ENCODE data around the gene AGO3. TPM values are rescaled to one million over a fixed set of nuclear protein-coding genes. Genes with fewer than 3 reads are reported as not detected.

The AGO3 gene
- total RNA-seq, 4 donors from 2014 or later, result 19.9 to 23.3 (median 21.0) TPM

DNA sequence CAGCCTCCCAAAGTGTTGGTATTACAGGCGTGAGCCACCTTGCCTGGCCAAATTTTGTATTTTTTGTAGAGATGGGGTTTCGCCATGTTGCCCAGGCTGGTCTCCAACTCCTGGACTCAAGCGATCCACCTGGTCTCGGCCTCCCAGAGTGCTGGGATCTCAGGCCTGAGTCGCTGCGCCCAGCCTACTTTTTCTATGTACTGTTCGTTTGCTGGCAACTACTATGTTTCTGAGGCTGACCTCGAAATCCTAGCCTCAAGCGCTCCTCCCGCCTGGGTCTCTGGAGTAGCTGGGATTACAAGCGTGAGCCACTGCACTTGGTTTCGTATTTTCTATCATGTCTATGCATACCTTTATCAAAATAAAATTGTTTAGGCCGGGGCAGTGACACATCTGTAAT, 152.3 kb downstream of the AGO3 start:
- TF ChIP-seq POLR2A (IDR thresholded peaks at IDR 0.05; ENCODE audit: low read depth), result no peak
- TF ChIP-seq EP300 (IDR thresholded peaks at IDR 0.05), result no peak
- TF ChIP-seq POLR2AphosphoS5 (IDR thresholded peaks at IDR 0.05), result no peak
- TF ChIP-seq CTCF (IDR thresholded peaks at IDR 0.05), result no peak
- H3K4me3 ChIP-seq, result peak overlapping the region in 1 of 4 donors; percentile 55

GRCh38 chr1:36083635-36084496, 153.0 kb downstream of the AGO3 start, which contains the start of gene TEKT2:
Gene TEKT2, plus strand, starts transcription at chr1:36084094. Its CDS starts 828 bp downstream, at chr1:36084922.
- no peaks in the 10 kb centered on the region for H3K36me3 ChIP-seq
- WGBS, result 16% methylated on average over 44 of the region's 59 CpGs
- H3K27me3 ChIP-seq, result peaks cover 0 to 39% (median 3%) of the 10 kb centered on the region in 4 donors
- H3K27ac ChIP-seq (replicated peaks in 1 of 4), result no peak within 1 kb of the TSS
- peak within 1 kb of the TSS; percentile 52 to 64 (median 56) for H3K4me3 ChIP-seq
- TF ChIP-seq CTCF (IDR thresholded peaks at IDR 0.05), result no peak
- TF ChIP-seq POLR2A (IDR thresholded peaks at IDR 0.05; ENCODE audit: low read depth), result no peak
- TF ChIP-seq POLR2AphosphoS5 (IDR thresholded peaks at IDR 0.05), result no peak
- TF ChIP-seq EP300 (IDR thresholded peaks at IDR 0.05), result no peak
- DNase-seq (ENCODE audit: extremely low spot score), result peak; percentile 85
- intact Hi-C loops (cut with DNase I), result no loop called here
- peaks cover 15 to 26% (median 22%) of the 10 kb centered on the region in 4 donors for H3K4me1 ChIP-seq
- H3K9me3 ChIP-seq, result no peaks in the 10 kb centered on the region

More for the DNA sequence above, 152.3 kb downstream of the AGO3 start:
- Histone ChIP-seq H3K27me3 (peaks cover 0 to 39% (median 3%) of the 10 kb centered on the region in 4 donors), H3K36me3 (no peaks in the 10 kb centered on the region), H3K4me1 (peaks cover 13 to 22% (median 19%) of the 10 kb centered on the region in 4 donors), H3K27ac (replicated peaks in 1 of 4) (no peak overlapping the region), H3K9me3 (no peaks in the 10 kb centered on the region)
- DNase-seq (ENCODE audit: extremely low spot score), result peak; percentile 34
- intact Hi-C loops (cut with DNase I), result no loop called here
- 93% methylated on average over 13 of the region's 13 CpGs for WGBS

- intact Hi-C loops (cut with DNase I), result no loop called here
- Histone ChIP-seq H3K4me1 (peaks cover 19 to 30% (median 26%) of the 10 kb centered on the region in 4 donors), H3K27ac (replicated peaks in 1 of 4) (no peak overlapping the region), H3K27me3 (peaks cover 0 to 39% (median 3%) of the 10 kb centered on the region in 4 donors), H3K4me3 (peak overlapping the region; percentile 52 to 64 (median 56)), H3K9me3 (no peaks in the 10 kb centered on the region), H3K36me3 (no peaks in the 10 kb centered on the region)
- DNase-seq (ENCODE audit: extremely low spot score), result no peak
- 46% methylated on average over 9 of the region's 19 CpGs for WGBS
- no peak for TF ChIP-seq POLR2AphosphoS5 (IDR thresholded peaks at IDR 0.05)
These were observed 153.7 kb downstream of the AGO3 start for GRCh38 chr1:36084497-36085115.

DNA sequence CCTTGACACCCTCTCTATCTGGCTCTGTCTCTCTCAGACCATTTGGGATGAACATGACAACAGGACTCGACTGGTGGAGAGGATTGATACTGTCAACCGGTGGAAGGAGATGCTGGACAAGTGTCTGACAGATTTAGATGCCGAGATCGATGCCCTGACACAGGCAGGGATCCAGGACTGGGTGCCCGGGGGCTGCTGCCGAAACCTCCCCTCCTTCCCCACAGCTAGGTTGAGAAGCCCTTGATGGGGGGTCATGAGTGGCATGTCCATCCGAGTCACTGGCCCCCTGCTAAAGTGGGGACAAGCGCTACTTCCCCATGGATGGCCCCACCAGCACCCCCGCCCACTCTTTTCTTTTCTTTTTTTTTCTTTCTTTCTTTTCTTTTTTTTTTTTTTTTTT, 154.2 kb downstream of the AGO3 start:
- no peak for TF ChIP-seq POLR2A (IDR thresholded peaks at IDR 0.05; ENCODE audit: low read depth)
- no peak for TF ChIP-seq POLR2AphosphoS5 (IDR thresholded peaks at IDR 0.05)
- no peak for TF ChIP-seq EP300 (IDR thresholded peaks at IDR 0.05)
- no peak for TF ChIP-seq CTCF (IDR thresholded peaks at IDR 0.05)
- H3K36me3 ChIP-seq, result peaks cover 0 to 1% (median 0%) of the 10 kb centered on the region in 4 donors
- no peak overlapping the region for H3K27ac ChIP-seq (replicated peaks in 1 of 4)
- 83% methylated on average over 8 of the region's 9 CpGs for WGBS
- H3K4me1 ChIP-seq, result peaks cover 24 to 36% (median 32%) of the 10 kb centered on the region in 4 donors
- intact Hi-C loops (cut with DNase I), result no loop called here
- no peaks in the 10 kb centered on the region for H3K9me3 ChIP-seq
- DNase-seq (ENCODE audit: extremely low spot score), result no peak
- peaks cover 0 to 39% (median 3%) of the 10 kb centered on the region in 4 donors for H3K27me3 ChIP-seq
- H3K4me3 ChIP-seq, result no peak overlapping the region
